ENCODE measurements around the gene EEF2K.

The EEF2K gene

GRCh38 chr16:22314661-22315626 lies 108.9 kb downstream of the EEF2K start:
- H3K18ac ChIP-seq (ENCODE audit: low read length) = peak overlapping the region; percentile 42
- peaks cover 33 to 88% of the 10 kb centered on the region in 2 donors for H3K36me3 ChIP-seq (replicated peaks in 1 of 2; ENCODE audit: control insufficient read depth in 2 of 2, insufficient read depth in 2 of 2, low read length in 2 of 2)
- WGBS, 2 donors (ENCODE audit: extremely low coverage in 2 of 2, insufficient read length in 2 of 2, insufficient replicate concordance in 1 of 2) = no CpG with 5 or more reads among the region's 37 CpGs
- no peak overlapping the region for H2AFZ ChIP-seq (ENCODE audit: low read length)
- H3K4me2 ChIP-seq (ENCODE audit: insufficient read depth, low read length, poor library complexity, severe bottlenecking) = no peak overlapping the region
- H3K9ac ChIP-seq (ENCODE audit: low read depth, low read length, poor library complexity) = no peak overlapping the region
- no peak overlapping the region for H2BK5ac ChIP-seq (ENCODE audit: low read length)
- no peak overlapping the region for H2AK5ac ChIP-seq (ENCODE audit: low read depth, low read length)
- H3K14ac ChIP-seq (ENCODE audit: low read length) = no peak overlapping the region
- H3K4me1 ChIP-seq (ENCODE audit: control insufficient read depth in 2 of 2, insufficient read depth in 1 of 2, low read depth in 1 of 2, low read length in 2 of 2) = no peaks in the 10 kb centered on the region
- no peaks in the 10 kb centered on the region for H3K79me1 ChIP-seq (ENCODE audit: low read depth, low read length)
- H3K27ac ChIP-seq (replicated peaks; ENCODE audit: low read length) = no peak overlapping the region
- H4K91ac ChIP-seq (ENCODE audit: low read depth, low read length, poor library complexity) = no peak overlapping the region
- no peaks in the 10 kb centered on the region for H3K27me3 ChIP-seq (ENCODE audit: control insufficient read depth in 3 of 3, insufficient read depth in 3 of 3, low read depth in 1 of 3, low read length in 3 of 3)
- no peaks in the 10 kb centered on the region for H3K9me3 ChIP-seq (replicated peaks in 1 of 2; ENCODE audit: control insufficient read depth in 2 of 2, insufficient read depth in 1 of 2, low read depth in 1 of 2, low read length in 2 of 2)
- H3K4ac ChIP-seq (ENCODE audit: low read length) = no peak overlapping the region
- no peak overlapping the region for H2BK12ac ChIP-seq (ENCODE audit: low read length)
- no peak for DNase-seq (ENCODE audit: low spot score)
- no peak overlapping the region for H3K4me3 ChIP-seq (ENCODE audit: low read length in 2 of 2)
- no peak overlapping the region for H2BK120ac ChIP-seq (ENCODE audit: low read depth, low read length)
- H4K8ac ChIP-seq (ENCODE audit: low read depth, low read length) = no peak overlapping the region
- H3K23ac ChIP-seq (ENCODE audit: low read depth, low read length, poor library complexity) = no peak overlapping the region
- H2BK15ac ChIP-seq (ENCODE audit: low read length) = no peak overlapping the region

DNA sequence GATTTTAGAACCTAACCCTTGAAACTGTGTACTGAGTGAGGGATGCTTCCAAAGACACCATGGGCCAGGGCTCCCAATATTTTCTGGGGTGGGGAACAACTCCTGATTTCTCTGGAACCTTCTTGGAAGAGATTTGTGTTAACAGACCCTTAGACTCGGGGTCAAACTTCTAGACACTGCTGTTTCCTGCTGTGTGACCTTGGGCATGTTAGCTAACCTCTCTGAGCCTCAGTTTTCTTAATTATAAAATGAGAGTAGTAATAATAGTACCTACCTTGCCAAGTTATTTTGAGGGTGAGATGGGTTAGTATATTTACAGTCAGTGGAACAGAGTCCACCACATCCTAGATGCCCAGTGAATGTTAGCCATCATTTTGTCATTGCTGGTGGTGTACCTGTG lies 109.9 kb downstream of the EEF2K start:
- Histone ChIP-seq H3K27ac (replicated peaks; ENCODE audit: low read length) (no peak overlapping the region), H3K14ac (ENCODE audit: low read length) (no peak overlapping the region), H2BK120ac (ENCODE audit: low read depth, low read length) (no peak overlapping the region), H4K8ac (ENCODE audit: low read depth, low read length) (no peak overlapping the region), H3K4ac (ENCODE audit: low read length) (no peak overlapping the region), H3K9ac (ENCODE audit: low read depth, low read length, poor library complexity) (no peak overlapping the region), H3K9me3 (replicated peaks in 1 of 2; ENCODE audit: control insufficient read depth in 2 of 2, insufficient read depth in 1 of 2, low read depth in 1 of 2, low read length in 2 of 2) (no peaks in the 10 kb centered on the region), H3K36me3 (replicated peaks in 1 of 2; ENCODE audit: control insufficient read depth in 2 of 2, insufficient read depth in 2 of 2, low read length in 2 of 2) (peaks cover 32 to 89% of the 10 kb centered on the region in 2 donors), H3K4me1 (ENCODE audit: control insufficient read depth in 2 of 2, insufficient read depth in 1 of 2, low read depth in 1 of 2, low read length in 2 of 2) (no peaks in the 10 kb centered on the region), H3K23ac (ENCODE audit: low read depth, low read length, poor library complexity) (no peak overlapping the region), H2BK12ac (ENCODE audit: low read length) (no peak overlapping the region), H4K91ac (ENCODE audit: low read depth, low read length, poor library complexity) (no peak overlapping the region), H3K18ac (ENCODE audit: low read length) (no peak overlapping the region), H2BK5ac (ENCODE audit: low read length) (no peak overlapping the region), H2BK15ac (ENCODE audit: low read length) (no peak overlapping the region), H3K79me1 (ENCODE audit: low read depth, low read length) (no peaks in the 10 kb centered on the region), H3K4me3 (ENCODE audit: low read length in 2 of 2) (no peak overlapping the region), H2AK5ac (ENCODE audit: low read depth, low read length) (no peak overlapping the region), H2AFZ (ENCODE audit: low read length) (no peak overlapping the region), H3K4me2 (ENCODE audit: insufficient read depth, low read length, poor library complexity, severe bottlenecking) (no peak overlapping the region), H3K27me3 (ENCODE audit: control insufficient read depth in 3 of 3, insufficient read depth in 3 of 3, low read depth in 1 of 3, low read length in 3 of 3) (no peaks in the 10 kb centered on the region)
- WGBS, 2 donors (ENCODE audit: extremely low coverage in 2 of 2, insufficient read length in 2 of 2, insufficient replicate concordance in 1 of 2) = no CpG with 5 or more reads among the region's 1 CpG
- DNase-seq (ENCODE audit: low spot score) = no peak

DNA sequence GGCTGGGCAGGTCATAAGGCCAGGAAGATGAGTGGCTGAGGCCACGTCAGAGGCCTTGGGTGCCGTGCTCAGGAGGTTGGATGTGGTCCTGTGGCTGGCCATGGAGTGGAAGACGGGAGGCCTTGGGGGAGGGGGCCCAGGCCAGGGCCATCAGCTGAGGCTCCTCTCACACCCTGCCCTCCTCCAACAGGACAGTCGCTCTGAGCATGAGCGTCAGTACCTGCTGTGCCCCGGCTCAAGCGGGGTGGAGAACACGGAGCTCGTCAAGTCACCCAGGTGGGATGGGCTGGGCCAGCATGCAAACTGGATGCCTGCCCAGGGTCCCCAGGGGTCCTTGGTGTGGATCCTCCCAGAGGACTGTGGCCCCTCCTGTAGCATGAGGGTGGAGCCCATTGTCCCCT lies 110.3 kb downstream of the EEF2K start:
- no peak for DNase-seq (ENCODE audit: low spot score)
- Histone ChIP-seq H2BK120ac (ENCODE audit: low read depth, low read length) (no peak overlapping the region), H2AK5ac (ENCODE audit: low read depth, low read length) (no peak overlapping the region), H3K4ac (ENCODE audit: low read length) (no peak overlapping the region), H3K27ac (replicated peaks; ENCODE audit: low read length) (no peak overlapping the region), H3K4me2 (ENCODE audit: insufficient read depth, low read length, poor library complexity, severe bottlenecking) (no peak overlapping the region), H3K9me3 (replicated peaks in 1 of 2; ENCODE audit: control insufficient read depth in 2 of 2, insufficient read depth in 1 of 2, low read depth in 1 of 2, low read length in 2 of 2) (no peaks in the 10 kb centered on the region), H3K9ac (ENCODE audit: low read depth, low read length, poor library complexity) (peak overlapping the region; percentile 24), H2BK12ac (ENCODE audit: low read length) (no peak overlapping the region), H2BK15ac (ENCODE audit: low read length) (no peak overlapping the region), H3K4me3 (ENCODE audit: low read length in 2 of 2) (no peak overlapping the region), H3K23ac (ENCODE audit: low read depth, low read length, poor library complexity) (no peak overlapping the region), H3K79me1 (ENCODE audit: low read depth, low read length) (no peaks in the 10 kb centered on the region), H3K27me3 (ENCODE audit: control insufficient read depth in 3 of 3, insufficient read depth in 3 of 3, low read depth in 1 of 3, low read length in 3 of 3) (no peaks in the 10 kb centered on the region), H2AFZ (ENCODE audit: low read length) (no peak overlapping the region), H2BK5ac (ENCODE audit: low read length) (no peak overlapping the region), H4K8ac (ENCODE audit: low read depth, low read length) (no peak overlapping the region), H3K14ac (ENCODE audit: low read length) (no peak overlapping the region), H3K36me3 (replicated peaks in 1 of 2; ENCODE audit: control insufficient read depth in 2 of 2, insufficient read depth in 2 of 2, low read length in 2 of 2) (peaks cover 33 to 90% of the 10 kb centered on the region in 2 donors), H3K4me1 (ENCODE audit: control insufficient read depth in 2 of 2, insufficient read depth in 1 of 2, low read depth in 1 of 2, low read length in 2 of 2) (no peaks in the 10 kb centered on the region), H3K18ac (ENCODE audit: low read length) (no peak overlapping the region), H4K91ac (ENCODE audit: low read depth, low read length, poor library complexity) (no peak overlapping the region)
- no CpG with 5 or more reads among the region's 9 CpGs for WGBS, 2 donors (ENCODE audit: extremely low coverage in 2 of 2, insufficient read length in 2 of 2, insufficient replicate concordance in 1 of 2)

DNA sequence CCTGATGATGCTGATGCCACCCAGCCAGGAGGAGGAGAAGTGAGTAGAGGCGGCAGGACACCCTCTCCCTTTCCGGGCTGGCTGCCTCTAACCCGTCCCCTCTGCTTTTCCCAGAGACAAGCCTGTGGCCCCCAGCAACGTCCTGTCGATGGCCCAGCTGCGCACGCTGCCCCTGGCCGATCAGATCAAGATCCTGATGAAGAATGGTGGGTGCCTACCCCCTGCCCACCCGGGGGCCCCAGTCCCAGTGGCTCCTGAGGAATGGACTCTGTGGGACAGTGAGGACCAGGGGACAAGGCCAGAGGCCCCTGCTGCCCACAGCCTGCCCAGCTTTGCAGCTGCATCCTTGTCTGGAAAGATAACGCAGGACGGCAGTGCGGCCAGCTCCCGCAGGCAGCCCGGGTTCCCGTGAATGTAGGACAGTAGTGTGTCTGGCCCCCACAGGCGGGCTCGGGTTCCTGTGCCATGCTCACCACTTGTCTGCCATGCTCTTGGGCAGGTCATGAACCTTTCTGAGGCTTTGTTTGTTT lies 111.0 kb downstream of the EEF2K start:
- no peak overlapping the region for H2BK5ac ChIP-seq (ENCODE audit: low read length)
- H3K36me3 ChIP-seq (replicated peaks in 1 of 2; ENCODE audit: control insufficient read depth in 2 of 2, insufficient read depth in 2 of 2, low read length in 2 of 2) = peaks cover 33 to 90% of the 10 kb centered on the region in 2 donors
- H3K27me3 ChIP-seq (ENCODE audit: control insufficient read depth in 3 of 3, insufficient read depth in 3 of 3, low read depth in 1 of 3, low read length in 3 of 3) = no peaks in the 10 kb centered on the region
- no peak overlapping the region for H3K18ac ChIP-seq (ENCODE audit: low read length)
- no peak overlapping the region for H3K27ac ChIP-seq (replicated peaks; ENCODE audit: low read length)
- H2AK5ac ChIP-seq (ENCODE audit: low read depth, low read length) = no peak overlapping the region
- H3K4me2 ChIP-seq (ENCODE audit: insufficient read depth, low read length, poor library complexity, severe bottlenecking) = no peak overlapping the region
- H2AFZ ChIP-seq (ENCODE audit: low read length) = no peak overlapping the region
- no CpG with 5 or more reads among the region's 17 CpGs for WGBS, 2 donors (ENCODE audit: extremely low coverage in 2 of 2, insufficient read length in 2 of 2, insufficient replicate concordance in 1 of 2)
- H3K9me3 ChIP-seq (replicated peaks in 1 of 2; ENCODE audit: control insufficient read depth in 2 of 2, insufficient read depth in 1 of 2, low read depth in 1 of 2, low read length in 2 of 2) = no peaks in the 10 kb centered on the region
- no peak overlapping the region for H4K91ac ChIP-seq (ENCODE audit: low read depth, low read length, poor library complexity)
- no peak overlapping the region for H2BK120ac ChIP-seq (ENCODE audit: low read depth, low read length)
- H2BK15ac ChIP-seq (ENCODE audit: low read length) = no peak overlapping the region
- no peak overlapping the region for H3K14ac ChIP-seq (ENCODE audit: low read length)
- H3K23ac ChIP-seq (ENCODE audit: low read depth, low read length, poor library complexity) = no peak overlapping the region
- no peak overlapping the region for H3K4me3 ChIP-seq (ENCODE audit: low read length in 2 of 2)
- H3K4ac ChIP-seq (ENCODE audit: low read length) = no peak overlapping the region
- H3K9ac ChIP-seq (ENCODE audit: low read depth, low read length, poor library complexity) = no peak overlapping the region
- peaks cover 4% of the 10 kb centered on the region for H3K79me1 ChIP-seq (ENCODE audit: low read depth, low read length)
- no peak overlapping the region for H4K8ac ChIP-seq (ENCODE audit: low read depth, low read length)
- H2BK12ac ChIP-seq (ENCODE audit: low read length) = no peak overlapping the region
- no peak for DNase-seq (ENCODE audit: low spot score)
- no peaks in the 10 kb centered on the region for H3K4me1 ChIP-seq (ENCODE audit: control insufficient read depth in 2 of 2, insufficient read depth in 1 of 2, low read depth in 1 of 2, low read length in 2 of 2)
